Panc1 (cell line): ENCODE results near the gene NTRK1. TPM values are rescaled to one million over a fixed set of nuclear protein-coding genes. Genes with fewer than 3 reads are reported as not detected.

Experiments
- ATAC-seq: fragments of 200-7000 bp; cut with Tn5 transposase; 2 replicates; pipeline ENCODE4 v1.9.1; 2020; ENCODE audit warnings: mild to moderate bottlenecking, moderate library complexity
- BruUV-seq: library from RNA; stranded (reverse); fragments of 400-500 nt; replicated peaks from 2 replicates; lab custom pipeline; 2021; lab: Mats Ljungman, UMichigan
- CTCF ChIA-PET: fragments of 300-600 bp; sonication (Branson Sonifier 250); formaldehyde crosslinking; loops from one replicate; lab custom pipeline; 2022; ENCODE audit warnings: antibody characterized with exemption; lab: Charles Lee
- POLR2A ChIA-PET: fragments of 300-600 bp; sonication (Branson Sonifier 250); formaldehyde crosslinking; loops from one replicate; lab custom pipeline; 2022; ENCODE audit warnings: antibody characterized with exemption; lab: Charles Lee
- DNase-seq: peaks from one replicate; pipeline ENCODE4 v3.0.0-alpha.2; 2010; ENCODE audit warnings: low read depth, low spot score
- H3K27ac ChIP-seq: 2 replicates; pipeline ENCODE4 v1.5.1; 2011; ENCODE audit warnings: mild to moderate bottlenecking, low read length, inconsistent platforms
- H3K27me3 ChIP-seq: fragments of 200-500 bp; sonication (Bioruptor generic); 2 replicates; pipeline ENCODE4 v1.6.0; 2014; ENCODE audit warnings: low read length, inconsistent platforms; ENCODE audit not compliant: control insufficient read depth, insufficient read depth
- H3K36me3 ChIP-seq: fragments of 200-500 bp; sonication (Bioruptor generic); 2 replicates; pipeline ENCODE4 v1.5.1; 2014; ENCODE audit warnings: inconsistent platforms, mild to moderate bottlenecking, low read length, moderate library complexity; ENCODE audit not compliant: control insufficient read depth, insufficient read depth
- H3K4me1 ChIP-seq: 2 replicates; pipeline ENCODE4 v1.5.1; 2011; ENCODE audit warnings: inconsistent platforms, mild to moderate bottlenecking, low read length, moderate library complexity; ENCODE audit not compliant: control insufficient read depth, insufficient read depth
- H3K4me3 ChIP-seq, 2 experiments: 2 replicates each; pipeline ENCODE4 v1.5.1; 2011 to 2012; ENCODE audit warnings: low read depth in 2 of 2, low read length in 2 of 2, mild to moderate bottlenecking in 2 of 2, inconsistent platforms in 1 of 2, moderate library complexity in 1 of 2
- H3K9me3 ChIP-seq: fragments of 200-500 bp; sonication (Bioruptor generic); 2 replicates; pipeline ENCODE4 v1.5.1; 2014; ENCODE audit warnings: low read depth, mild to moderate bottlenecking, inconsistent platforms, low read length, moderate library complexity; ENCODE audit not compliant: control insufficient read depth, insufficient read depth
- POLR2AphosphoS5 ChIP-seq: IDR thresholded peaks from 2 replicates; pipeline ENCODE4 v1.6.1; 2012; ENCODE audit warnings: mild to moderate bottlenecking, low read depth, low read length, moderate library complexity
- SIN3A ChIP-seq: IDR thresholded peaks from 2 replicates; pipeline ENCODE4 v1.6.1; 2012; ENCODE audit warnings: low read depth, mild to moderate bottlenecking, low read length, moderate library complexity, borderline replicate concordance; ENCODE audit not compliant: insufficient read depth
- TCF7L2 ChIP-seq: IDR thresholded peaks from 2 replicates; pipeline ENCODE4 v1.6.1; 2011; ENCODE audit warnings: mild to moderate bottlenecking, low read depth, low read length, inconsistent platforms
- in situ Hi-C: cut with HindIII; loops from 2 replicates; pipeline ENCODE4 v1.10.0; 2016; ENCODE audit warnings: low sequenced_read_pairs, low pct_unique_long_range_greater_than_20kb
- intact Hi-C: fragments of 100-400 bp; cut with micrococcal nuclease; formaldehyde crosslinking; loops from one replicate; pipeline ENCODE4 v1.10.0; 2022; ENCODE audit not compliant: unreplicated experiment
- total RNA-seq: library from RNA; stranded (reverse); gene quantifications from one replicate; pipeline ENCODE4 v1.2.1, GENCODE V29; 2021; ENCODE audit not compliant: unreplicated experiment
- TF ChIP-seq, protein P1 (sequence below): fragments of 450-650 bp; IDR thresholded peaks from 2 replicates; pipeline ENCODE4 v1.5.1; 2017; ENCODE audit warnings: mild to moderate bottlenecking
- TF ChIP-seq, protein P2 (sequence below), 2 experiments: IDR thresholded peaks; 2 replicates each; pipeline ENCODE4 v1.6.1; 2011 to 2012; ENCODE audit warnings: low read depth in 2 of 2, control low read depth in 1 of 2, low read length in 1 of 2, mild to moderate bottlenecking in 1 of 2, moderate library complexity in 1 of 2; ENCODE audit not compliant: insufficient read depth in 1 of 2

The NTRK1 gene
- total RNA-seq, 1 experiment from 2014 or later: 0.21 TPM

DNA sequence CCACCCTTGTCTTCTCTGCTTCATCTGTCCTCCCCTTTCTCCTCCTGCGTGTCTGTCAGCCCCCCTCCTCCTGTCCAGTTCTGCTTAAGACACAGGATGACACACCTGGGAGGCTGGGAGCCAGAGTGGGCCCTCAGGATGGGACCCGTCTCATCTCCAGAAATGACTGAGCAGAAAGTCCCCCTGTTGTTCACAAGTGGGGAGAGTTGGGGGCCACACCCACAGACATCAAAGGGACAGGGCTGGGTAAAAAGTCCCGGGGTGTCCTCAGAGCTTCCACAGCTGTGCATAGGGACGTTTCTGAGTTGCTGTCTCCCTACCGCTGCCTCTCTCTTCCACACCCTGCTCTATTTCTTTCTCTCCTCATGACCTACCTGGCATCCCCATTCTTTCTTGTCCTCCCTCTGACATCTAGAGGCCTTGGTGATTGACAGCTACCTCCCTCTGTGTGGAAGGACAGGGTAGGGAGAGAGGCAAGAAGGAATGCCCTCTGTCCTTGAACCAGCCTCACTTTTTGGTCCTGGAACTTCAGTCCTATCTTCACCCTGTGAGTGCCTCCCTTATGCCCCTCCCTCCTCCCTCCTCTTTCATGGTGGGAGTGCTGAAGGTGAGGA lies 24.5 kb upstream of the NTRK1 start:
- Histone ChIP-seq H3K27me3 (peaks cover 9% of the 10 kb centered on the region), H3K36me3 (no peaks in the 10 kb centered on the region), H3K9me3 (no peaks in the 10 kb centered on the region), H3K4me3 (no peak overlapping the region), H3K27ac (no peak overlapping the region), H3K4me1 (no peaks in the 10 kb centered on the region)
- POLR2A ChIA-PET: no interaction called here
- no TSS peak for BruUV-seq
- ATAC-seq (no peak), DNase-seq (no peak)
- in situ Hi-C loops: no loop called here
- CTCF ChIA-PET: interaction anchor here (0.6 kb wide), 1 partner anchor 473 kb away, joined by 4 read pairs; no protein-coding TSS in a partner anchor
- no peak for TF ChIP-seq TCF7L2
- TF ChIP-seq SIN3A: no peak
- TF ChIP-seq, protein P1, sequence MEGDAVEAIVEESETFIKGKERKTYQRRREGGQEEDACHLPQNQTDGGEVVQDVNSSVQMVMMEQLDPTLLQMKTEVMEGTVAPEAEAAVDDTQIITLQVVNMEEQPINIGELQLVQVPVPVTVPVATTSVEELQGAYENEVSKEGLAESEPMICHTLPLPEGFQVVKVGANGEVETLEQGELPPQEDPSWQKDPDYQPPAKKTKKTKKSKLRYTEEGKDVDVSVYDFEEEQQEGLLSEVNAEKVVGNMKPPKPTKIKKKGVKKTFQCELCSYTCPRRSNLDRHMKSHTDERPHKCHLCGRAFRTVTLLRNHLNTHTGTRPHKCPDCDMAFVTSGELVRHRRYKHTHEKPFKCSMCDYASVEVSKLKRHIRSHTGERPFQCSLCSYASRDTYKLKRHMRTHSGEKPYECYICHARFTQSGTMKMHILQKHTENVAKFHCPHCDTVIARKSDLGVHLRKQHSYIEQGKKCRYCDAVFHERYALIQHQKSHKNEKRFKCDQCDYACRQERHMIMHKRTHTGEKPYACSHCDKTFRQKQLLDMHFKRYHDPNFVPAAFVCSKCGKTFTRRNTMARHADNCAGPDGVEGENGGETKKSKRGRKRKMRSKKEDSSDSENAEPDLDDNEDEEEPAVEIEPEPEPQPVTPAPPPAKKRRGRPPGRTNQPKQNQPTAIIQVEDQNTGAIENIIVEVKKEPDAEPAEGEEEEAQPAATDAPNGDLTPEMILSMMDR: no peak
- no peak for TF ChIP-seq POLR2AphosphoS5
- TF ChIP-seq, protein P2, sequence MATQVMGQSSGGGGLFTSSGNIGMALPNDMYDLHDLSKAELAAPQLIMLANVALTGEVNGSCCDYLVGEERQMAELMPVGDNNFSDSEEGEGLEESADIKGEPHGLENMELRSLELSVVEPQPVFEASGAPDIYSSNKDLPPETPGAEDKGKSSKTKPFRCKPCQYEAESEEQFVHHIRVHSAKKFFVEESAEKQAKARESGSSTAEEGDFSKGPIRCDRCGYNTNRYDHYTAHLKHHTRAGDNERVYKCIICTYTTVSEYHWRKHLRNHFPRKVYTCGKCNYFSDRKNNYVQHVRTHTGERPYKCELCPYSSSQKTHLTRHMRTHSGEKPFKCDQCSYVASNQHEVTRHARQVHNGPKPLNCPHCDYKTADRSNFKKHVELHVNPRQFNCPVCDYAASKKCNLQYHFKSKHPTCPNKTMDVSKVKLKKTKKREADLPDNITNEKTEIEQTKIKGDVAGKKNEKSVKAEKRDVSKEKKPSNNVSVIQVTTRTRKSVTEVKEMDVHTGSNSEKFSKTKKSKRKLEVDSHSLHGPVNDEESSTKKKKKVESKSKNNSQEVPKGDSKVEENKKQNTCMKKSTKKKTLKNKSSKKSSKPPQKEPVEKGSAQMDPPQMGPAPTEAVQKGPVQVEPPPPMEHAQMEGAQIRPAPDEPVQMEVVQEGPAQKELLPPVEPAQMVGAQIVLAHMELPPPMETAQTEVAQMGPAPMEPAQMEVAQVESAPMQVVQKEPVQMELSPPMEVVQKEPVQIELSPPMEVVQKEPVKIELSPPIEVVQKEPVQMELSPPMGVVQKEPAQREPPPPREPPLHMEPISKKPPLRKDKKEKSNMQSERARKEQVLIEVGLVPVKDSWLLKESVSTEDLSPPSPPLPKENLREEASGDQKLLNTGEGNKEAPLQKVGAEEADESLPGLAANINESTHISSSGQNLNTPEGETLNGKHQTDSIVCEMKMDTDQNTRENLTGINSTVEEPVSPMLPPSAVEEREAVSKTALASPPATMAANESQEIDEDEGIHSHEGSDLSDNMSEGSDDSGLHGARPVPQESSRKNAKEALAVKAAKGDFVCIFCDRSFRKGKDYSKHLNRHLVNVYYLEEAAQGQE (IDR thresholded peaks at IDR 0.05; ENCODE audit: insufficient read depth in 1 of 2, low read depth in 2 of 2, low read length in 1 of 2): no peak
- intact Hi-C loops: no loop called here

DNA sequence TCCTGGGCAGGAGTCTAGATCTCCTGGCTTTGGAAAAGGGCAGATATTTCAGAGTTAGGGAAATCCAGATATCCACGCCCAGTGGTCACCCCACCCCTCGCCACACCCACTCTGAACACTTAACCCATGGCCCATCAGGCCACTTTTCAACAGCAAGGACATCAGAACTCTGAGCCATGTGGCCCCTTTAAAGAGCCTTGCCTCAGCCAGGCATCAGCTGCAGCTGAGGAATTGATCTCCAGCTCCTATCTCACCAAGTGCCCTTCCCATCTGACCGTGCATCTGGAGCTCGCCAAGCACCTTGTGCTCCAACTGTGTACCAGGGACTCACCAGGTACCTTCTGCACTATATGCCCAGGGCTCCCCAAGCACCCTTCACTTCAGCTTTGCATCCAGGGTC lies 23.8 kb upstream of the NTRK1 start:
- in situ Hi-C loops (no loop called here), intact Hi-C loops (no loop called here)
- Histone ChIP-seq H3K4me1 (no peaks in the 10 kb centered on the region), H3K27me3 (peaks cover 9% of the 10 kb centered on the region), H3K27ac (no peak overlapping the region), H3K36me3 (no peaks in the 10 kb centered on the region), H3K9me3 (no peaks in the 10 kb centered on the region), H3K4me3 (no peak overlapping the region)
- DNase-seq: no peak
- TF ChIP-seq POLR2AphosphoS5 (no peak), SIN3A (no peak), TCF7L2 (no peak)
- TF ChIP-seq, protein P2 (IDR thresholded peaks at IDR 0.05; ENCODE audit: insufficient read depth in 1 of 2, low read depth in 2 of 2, low read length in 1 of 2): no peak
- TF ChIP-seq, protein P1: no peak
- BruUV-seq: no TSS peak
- ChIA-PET CTCF (interaction anchor here (0.7 kb wide), 1 partner anchor 23 kb away, joined by 4 read pairs; no protein-coding TSS in a partner anchor), POLR2A (no interaction called here)
- ATAC-seq: no peak
